ENCODE measurements around the gene C8G. TPM values are rescaled to one million over a fixed set of nuclear protein-coding genes. Genes with fewer than 3 reads are reported as not detected.

C8G gene
- total and polyA plus RNA-seq, 9 of the 15 experiments (the other 6 are each of a cell fraction or from before 2014, with no cell fraction given), result 0.35 to 5.9 (median 2.7) TPM; not detected in 2

DNA sequence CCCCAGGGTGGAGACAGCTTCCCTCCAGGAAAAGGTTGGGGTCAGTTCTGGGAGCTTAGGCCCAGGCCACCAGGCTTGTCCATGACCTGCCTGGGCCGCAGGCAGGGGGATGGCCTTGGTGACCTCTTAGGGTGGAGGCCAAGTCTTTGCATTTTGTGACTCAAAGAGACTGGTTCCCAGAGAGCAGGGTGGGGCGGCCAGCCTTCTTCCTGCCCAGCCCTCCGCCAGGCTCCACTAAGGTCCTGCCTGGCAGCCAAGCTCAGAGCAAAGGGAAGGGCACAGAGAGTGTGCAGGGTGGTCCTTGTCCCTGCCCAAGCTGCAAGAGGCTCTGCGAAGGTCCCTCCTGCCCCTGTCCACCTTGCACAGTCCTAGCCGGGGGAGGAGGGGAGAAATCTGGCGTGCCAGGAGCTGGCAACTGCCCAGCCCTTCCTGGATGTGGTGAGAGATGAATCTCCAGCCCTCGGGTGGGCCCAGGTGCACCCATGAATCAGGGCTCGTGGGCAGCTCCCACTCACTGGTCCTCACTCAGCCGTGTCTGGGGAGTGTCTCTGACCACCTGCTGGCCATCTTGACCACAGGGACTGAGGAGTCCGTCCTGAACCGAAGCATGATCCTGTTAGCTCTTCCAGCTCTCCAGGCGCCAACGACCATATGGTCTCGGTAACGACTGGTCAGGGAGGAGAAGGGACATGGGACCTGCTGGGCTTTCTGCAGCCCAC is 29.9 kb downstream of the C8G start:
- H3K27me3 ChIP-seq (ENCODE audit: control insufficient read depth in 2 of 2, insufficient read depth in 2 of 2, low read length in 2 of 2), result no peaks in the 10 kb centered on the region
- TF ChIP-seq NR2C1 (IDR thresholded peaks at IDR 0.05) (no peak), NR2C1 (tag; IDR thresholded peaks at IDR 0.05) (0 out of 2 replicates have a peak, but pooled peaks have one; percentile 20), NR0B1 (IDR thresholded peaks at IDR 0.05; ENCODE audit: partially characterized antibody) (no peak)
- no peaks in the 10 kb centered on the region for H4K20me1 ChIP-seq (replicated peaks; ENCODE audit: control insufficient read depth, insufficient read depth, low read length)
- peak overlapping the region in 1 of 2 experiments; percentile 73; a peak in 2 of 4 replicates for H3K9ac ChIP-seq (ENCODE audit: insufficient read depth in 1 of 2, low read depth in 2 of 2, low read length in 2 of 2)
- CTCF ChIA-PET (ENCODE audit: low intra/inter-chr PET ratio), result no interaction called here
- 46% methylated on average over 10 of the region's 15 CpGs for WGBS (ENCODE audit: insufficient coverage, low coverage, missing lambda C conversion rate)
- H3K79me2 ChIP-seq (ENCODE audit: control insufficient read depth, insufficient read depth, low read length), result no peaks in the 10 kb centered on the region
- FAIRE-seq (no peak), ATAC-seq (no peak), DNase-seq (ENCODE audit: extremely low read depth in 1 of 4, low spot score in 3 of 4) (no peak)
- H3K4me2 ChIP-seq (ENCODE audit: insufficient read depth, low read length), result no peak overlapping the region
- BruUV-seq (replicated peaks), result no TSS peak
- no peaks in the 10 kb centered on the region for H3K9me1 ChIP-seq (ENCODE audit: control insufficient read depth, insufficient read depth, low read length)
- POLR2A ChIA-PET, result interaction anchor here (0.6 to 1.6 kb wide), 8 partner anchors 10 to 706 kb away, joined by 3 to 6 read pairs (median 4); partner anchors contain the start of gene PAXX
- no peak overlapping the region for H3K27ac ChIP-seq (ENCODE audit: extremely low read depth, low read depth, low read length)
- in situ Hi-C loops (cut with MboI) (no loop called here), intact Hi-C loops (cut with micrococcal nuclease) (loop anchor here (2.0 kb wide), 1 partner anchor 60 kb away; no protein-coding TSS in a partner anchor)
- H2AFZ ChIP-seq (ENCODE audit: low read depth, low read length), result peak overlapping the region; percentile 55; the same call in 1 of the 2 replicates
- H3K4me3 ChIP-seq, result no peak overlapping the region
- no peaks in the 10 kb centered on the region for H3K36me3 ChIP-seq (ENCODE audit: control insufficient read depth, insufficient read depth, low read length)
- peaks cover 5 to 92% of the 10 kb centered on the region in 2 experiments; a peak in 4 of 5 replicates for H3K4me1 ChIP-seq (replicated peaks in 1 of 2; ENCODE audit: control insufficient read depth in 2 of 2, insufficient read depth in 2 of 2, low read length in 2 of 2)
- no peaks in the 10 kb centered on the region for H3K9me3 ChIP-seq (replicated peaks; ENCODE audit: control insufficient read depth, insufficient read depth, low read depth, low read length)
